Mucosa of rectum (tissue), 2 donors: Measurements from ENCODE around the gene GGNBP2.
A peak's percentile ranks its signal among the peaks of the same experiment; 100 is the strongest.

Experiments used
- H3K27ac ChIP-seq, 2 donors: one replicate each; pipeline ENCODE4 v1.7.0; 2013; ENCODE audit warnings: inconsistent platforms in 2 of 2, low read depth in 2 of 2, low read length in 2 of 2
- H3K27me3 ChIP-seq, 2 donors: one replicate each; pipeline ENCODE4 v1.7.0; 2013; ENCODE audit warnings: low read length in 2 of 2; ENCODE audit not compliant: control insufficient read depth in 2 of 2, insufficient read depth in 2 of 2
- H3K36me3 ChIP-seq, 2 donors: one replicate each; pipeline ENCODE4 v1.7.0; 2013; ENCODE audit warnings: low read length in 2 of 2; ENCODE audit not compliant: control insufficient read depth in 2 of 2, insufficient read depth in 2 of 2
- H3K4me1 ChIP-seq, 2 donors: one replicate each; pipeline ENCODE4 v1.7.0; 2013; ENCODE audit warnings: low read length in 2 of 2, mild to moderate bottlenecking in 1 of 2; ENCODE audit not compliant: control insufficient read depth in 2 of 2, insufficient read depth in 2 of 2
- H3K4me3 ChIP-seq, 2 donors: one replicate each; pipeline ENCODE4 v1.7.0; 2013; ENCODE audit warnings: low read length in 2 of 2
- H3K9ac ChIP-seq, 2 donors: one replicate each; pipeline ENCODE4 v1.7.0; 2013; ENCODE audit warnings: low read length in 2 of 2, low read depth in 1 of 2, mild to moderate bottlenecking in 1 of 2
- H3K9me3 ChIP-seq, 2 donors: one replicate each; pipeline ENCODE4 v1.7.0; 2013; ENCODE audit warnings: low read length in 2 of 2; ENCODE audit not compliant: control insufficient read depth in 2 of 2
- donor health status: healthy.
- donor health status: Normal muscosa, but diverticular disease.

Gene GGNBP2

GRCh38 chr17:36592316-36592715 is 47.6 kb downstream of the GGNBP2 start:
- H3K4me1 ChIP-seq = peaks cover 24 to 45% of the 10 kb centered on the region in 2 donors
- peaks cover 19 to 31% of the 10 kb centered on the region in 2 donors for H3K36me3 ChIP-seq
- peak overlapping the region; percentile 78 to 84 for H3K4me3 ChIP-seq
- no peaks in the 10 kb centered on the region for H3K9me3 ChIP-seq
- H3K27ac ChIP-seq = peak overlapping the region; percentile 90
- H3K9ac ChIP-seq = peak overlapping the region; percentile 83 to 90
- no peaks in the 10 kb centered on the region for H3K27me3 ChIP-seq

GRCh38 chr17:36592716-36593321 is 48.1 kb downstream of the GGNBP2 start:
- Histone ChIP-seq H3K9ac (peak overlapping the region; percentile 83 to 90), H3K27ac (peak overlapping the region; percentile 90), H3K4me3 (peak overlapping the region; percentile 78 to 84)

GRCh38 chr17:36593656-36594316 is 49.1 kb downstream of the GGNBP2 start:
- H3K27me3 ChIP-seq = no peaks in the 10 kb centered on the region
- peaks cover 39 to 60% of the 10 kb centered on the region in 2 donors for H3K4me1 ChIP-seq
- peak overlapping the region; percentile 68 to 90 for H3K9ac ChIP-seq
- H3K9me3 ChIP-seq = no peaks in the 10 kb centered on the region
- H3K27ac ChIP-seq = peak overlapping the region; percentile 90
- peaks cover 13 to 29% of the 10 kb centered on the region in 2 donors for H3K36me3 ChIP-seq
- H3K4me3 ChIP-seq = peak overlapping the region; percentile 78 to 84

More at GRCh38 chr17:36592716-36593321, 48.1 kb downstream of the GGNBP2 start:
- H3K27me3 ChIP-seq = no peaks in the 10 kb centered on the region
- peaks cover 17 to 30% of the 10 kb centered on the region in 2 donors for H3K36me3 ChIP-seq
- H3K4me1 ChIP-seq = peaks cover 29 to 50% of the 10 kb centered on the region in 2 donors
- no peaks in the 10 kb centered on the region for H3K9me3 ChIP-seq

- Histone ChIP-seq H3K9me3 (no peaks in the 10 kb centered on the region), H3K27me3 (no peaks in the 10 kb centered on the region), H3K4me3 (no peak overlapping the region), H3K27ac (peak overlapping the region; percentile 35 to 56), H3K9ac (no peak overlapping the region), H3K4me1 (peaks cover 48 to 70% of the 10 kb centered on the region in 2 donors), H3K36me3 (peaks cover 12 to 20% of the 10 kb centered on the region in 2 donors)
Measured at GRCh38 chr17:36594626-36595401, 50.1 kb downstream of the GGNBP2 start.

GRCh38 chr17:36597226-36597625 is 52.5 kb downstream of the GGNBP2 start:
- Histone ChIP-seq H3K4me3 (peak overlapping the region; percentile 24 to 52), H3K27ac (peak overlapping the region; percentile 83 to 92), H3K36me3 (peaks cover 14% of the 10 kb centered on the region in 2 donors), H3K9ac (peak overlapping the region; percentile 19 to 30), H3K27me3 (no peaks in the 10 kb centered on the region), H3K9me3 (no peaks in the 10 kb centered on the region), H3K4me1 (peaks cover 57 to 83% of the 10 kb centered on the region in 2 donors)

GRCh38 chr17:36597866-36598777 is 53.4 kb downstream of the GGNBP2 start:
- Histone ChIP-seq H3K9ac (peak overlapping the region; percentile 32 to 55), H3K4me1 (peaks cover 60 to 82% of the 10 kb centered on the region in 2 donors)

GRCh38 chr17:36598951-36599401 is 54.3 kb downstream of the GGNBP2 start:
- peaks cover 10 to 14% of the 10 kb centered on the region in 2 donors for H3K36me3 ChIP-seq
- H3K27ac ChIP-seq = peak overlapping the region; percentile 83 to 92
- H3K9ac ChIP-seq = peak overlapping the region; percentile 55 to 68
- H3K4me1 ChIP-seq = peaks cover 52 to 74% of the 10 kb centered on the region in 2 donors
- H3K9me3 ChIP-seq = no peaks in the 10 kb centered on the region
- no peaks in the 10 kb centered on the region for H3K27me3 ChIP-seq
- H3K4me3 ChIP-seq = no peak overlapping the region

More at GRCh38 chr17:36597866-36598777, 53.4 kb downstream of the GGNBP2 start:
- peak overlapping the region; percentile 83 to 92 for H3K27ac ChIP-seq
- peaks cover 14% of the 10 kb centered on the region in 2 donors for H3K36me3 ChIP-seq
- peak overlapping the region in 1 of 2 donors; percentile 52 for H3K4me3 ChIP-seq
- no peaks in the 10 kb centered on the region for H3K9me3 ChIP-seq
- H3K27me3 ChIP-seq = no peaks in the 10 kb centered on the region

GRCh38 chr17:36599546-36600250 is 55.0 kb downstream of the GGNBP2 start:
- peak overlapping the region; percentile 83 to 92 for H3K27ac ChIP-seq

GRCh38 chr17:36600465-36600864 is 55.7 kb downstream of the GGNBP2 start:
- Histone ChIP-seq H3K9ac (peak overlapping the region; percentile 88 to 95), H3K4me3 (peak overlapping the region; percentile 94 to 96), H3K36me3 (peaks cover 10 to 11% of the 10 kb centered on the region in 2 donors), H3K27me3 (no peaks in the 10 kb centered on the region), H3K27ac (peak overlapping the region; percentile 85 to 92), H3K9me3 (no peaks in the 10 kb centered on the region), H3K4me1 (peaks cover 43 to 65% of the 10 kb centered on the region in 2 donors)

More at GRCh38 chr17:36599546-36600250, 55.0 kb downstream of the GGNBP2 start:
- Histone ChIP-seq H3K9me3 (no peaks in the 10 kb centered on the region), H3K27me3 (no peaks in the 10 kb centered on the region), H3K4me3 (no peak overlapping the region), H3K9ac (peak overlapping the region; percentile 5 to 55), H3K36me3 (peaks cover 10 to 14% of the 10 kb centered on the region in 2 donors), H3K4me1 (peaks cover 48 to 71% of the 10 kb centered on the region in 2 donors)
